ENCODE measurements around the gene ANKRD45.

ANKRD45 gene

GRCh38 chr1:173560285-173560880, 109.3 kb downstream of the ANKRD45 start:
- TF ChIP-seq, protein P1, sequence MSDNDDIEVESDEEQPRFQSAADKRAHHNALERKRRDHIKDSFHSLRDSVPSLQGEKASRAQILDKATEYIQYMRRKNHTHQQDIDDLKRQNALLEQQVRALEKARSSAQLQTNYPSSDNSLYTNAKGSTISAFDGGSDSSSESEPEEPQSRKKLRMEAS (IDR thresholded peaks at IDR 0.05) = no peak
- TF ChIP-seq, protein P2, sequence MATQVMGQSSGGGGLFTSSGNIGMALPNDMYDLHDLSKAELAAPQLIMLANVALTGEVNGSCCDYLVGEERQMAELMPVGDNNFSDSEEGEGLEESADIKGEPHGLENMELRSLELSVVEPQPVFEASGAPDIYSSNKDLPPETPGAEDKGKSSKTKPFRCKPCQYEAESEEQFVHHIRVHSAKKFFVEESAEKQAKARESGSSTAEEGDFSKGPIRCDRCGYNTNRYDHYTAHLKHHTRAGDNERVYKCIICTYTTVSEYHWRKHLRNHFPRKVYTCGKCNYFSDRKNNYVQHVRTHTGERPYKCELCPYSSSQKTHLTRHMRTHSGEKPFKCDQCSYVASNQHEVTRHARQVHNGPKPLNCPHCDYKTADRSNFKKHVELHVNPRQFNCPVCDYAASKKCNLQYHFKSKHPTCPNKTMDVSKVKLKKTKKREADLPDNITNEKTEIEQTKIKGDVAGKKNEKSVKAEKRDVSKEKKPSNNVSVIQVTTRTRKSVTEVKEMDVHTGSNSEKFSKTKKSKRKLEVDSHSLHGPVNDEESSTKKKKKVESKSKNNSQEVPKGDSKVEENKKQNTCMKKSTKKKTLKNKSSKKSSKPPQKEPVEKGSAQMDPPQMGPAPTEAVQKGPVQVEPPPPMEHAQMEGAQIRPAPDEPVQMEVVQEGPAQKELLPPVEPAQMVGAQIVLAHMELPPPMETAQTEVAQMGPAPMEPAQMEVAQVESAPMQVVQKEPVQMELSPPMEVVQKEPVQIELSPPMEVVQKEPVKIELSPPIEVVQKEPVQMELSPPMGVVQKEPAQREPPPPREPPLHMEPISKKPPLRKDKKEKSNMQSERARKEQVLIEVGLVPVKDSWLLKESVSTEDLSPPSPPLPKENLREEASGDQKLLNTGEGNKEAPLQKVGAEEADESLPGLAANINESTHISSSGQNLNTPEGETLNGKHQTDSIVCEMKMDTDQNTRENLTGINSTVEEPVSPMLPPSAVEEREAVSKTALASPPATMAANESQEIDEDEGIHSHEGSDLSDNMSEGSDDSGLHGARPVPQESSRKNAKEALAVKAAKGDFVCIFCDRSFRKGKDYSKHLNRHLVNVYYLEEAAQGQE (IDR thresholded peaks at IDR 0.05; ENCODE audit: low read depth) = no peak
- TF ChIP-seq FOXM1 (IDR thresholded peaks at IDR 0.05; ENCODE audit: borderline replicate concordance, low read depth) = no peak
- TF ChIP-seq CREB1 (IDR thresholded peaks at IDR 0.05; ENCODE audit: low read depth) = no peak
- TF ChIP-seq NFIC (IDR thresholded peaks at IDR 0.05) = no peak
- no peak for TF ChIP-seq TAF1 (IDR thresholded peaks at IDR 0.05; ENCODE audit: low read depth)
- TF ChIP-seq, protein P3, sequence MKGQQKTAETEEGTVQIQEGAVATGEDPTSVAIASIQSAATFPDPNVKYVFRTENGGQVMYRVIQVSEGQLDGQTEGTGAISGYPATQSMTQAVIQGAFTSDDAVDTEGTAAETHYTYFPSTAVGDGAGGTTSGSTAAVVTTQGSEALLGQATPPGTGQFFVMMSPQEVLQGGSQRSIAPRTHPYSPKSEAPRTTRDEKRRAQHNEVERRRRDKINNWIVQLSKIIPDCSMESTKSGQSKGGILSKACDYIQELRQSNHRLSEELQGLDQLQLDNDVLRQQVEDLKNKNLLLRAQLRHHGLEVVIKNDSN (IDR thresholded peaks at IDR 0.05) = no peak
- no peak for TF ChIP-seq ZBTB7A (IDR thresholded peaks at IDR 0.05; ENCODE audit: low read depth)
- no peak for TF ChIP-seq TEAD4 (IDR thresholded peaks at IDR 0.05)
- TF ChIP-seq RAD21 (IDR thresholded peaks at IDR 0.05; ENCODE audit: low read depth) = no peak
- TF ChIP-seq EP300 (IDR thresholded peaks at IDR 0.05; ENCODE audit: borderline replicate concordance) = no peak
